Measurements from ENCODE around the gene MSH6. TPM values are rescaled to one million over a fixed set of nuclear protein-coding genes. Genes with fewer than 3 reads are reported as not detected.

The MSH6 gene
- total RNA-seq: 42.6 and 63.8 TPM in 2 replicates

DNA sequence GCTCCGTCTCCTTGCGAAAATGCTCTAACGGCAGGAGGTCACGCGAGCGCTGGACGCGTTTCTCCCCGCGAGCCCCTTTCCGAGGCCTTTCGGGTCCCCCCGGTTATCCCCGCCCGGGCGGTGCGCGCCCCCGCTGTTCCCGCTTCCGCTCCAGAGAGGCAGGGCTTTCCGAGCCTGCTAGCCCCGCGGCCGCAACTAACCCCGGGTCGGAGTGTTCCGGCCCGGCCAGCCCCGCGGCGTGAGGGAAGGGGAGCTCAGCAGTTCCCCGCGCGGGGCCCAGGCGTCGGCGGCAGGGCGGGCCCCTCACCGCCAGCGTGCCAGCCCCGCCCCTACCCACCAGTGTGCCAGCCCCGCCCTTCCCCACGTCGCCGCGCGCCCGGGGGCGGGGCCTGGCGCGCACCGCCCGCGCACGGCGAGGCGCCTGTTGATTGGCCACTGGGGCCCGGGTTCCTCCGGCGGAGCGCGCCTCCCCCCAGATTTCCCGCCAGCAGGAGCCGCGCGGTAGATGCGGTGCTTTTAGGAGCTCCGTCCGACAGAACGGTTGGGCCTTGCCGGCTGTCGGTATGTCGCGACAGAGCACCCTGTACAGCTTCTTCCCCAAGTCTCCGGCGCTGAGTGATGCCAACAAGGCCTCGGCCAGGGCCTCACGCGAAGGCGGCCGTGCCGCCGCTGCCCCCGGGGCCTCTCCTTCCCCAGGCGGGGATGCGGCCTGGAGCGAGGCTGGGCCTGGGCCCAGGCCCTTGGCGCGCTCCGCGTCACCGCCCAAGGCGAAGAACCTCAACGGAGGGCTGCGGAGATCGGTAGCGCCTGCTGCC, at the start of gene MSH6:
MSH6 (plus strand) TSS at position 475 of the 815 bp plus-strand sequence; CDS start at position 564, 89 bp downstream.

Other genes with a start within 250 kb of the MSH6 start
- gene KCNK12, start 212.2 kb upstream of the MSH6 start, total RNA-seq: under 0.01 TPM in 1 of 2 replicates, not detected in the other
- 37.2 and 48.7 TPM in 2 replicates for gene FBXO11, start 123.4 kb downstream of the MSH6 start, total RNA-seq